ENCODE measurements around the gene POLR1E. TPM values are rescaled to one million over a fixed set of nuclear protein-coding genes. Genes with fewer than 3 reads are reported as not detected.

Gene POLR1E, protein sequence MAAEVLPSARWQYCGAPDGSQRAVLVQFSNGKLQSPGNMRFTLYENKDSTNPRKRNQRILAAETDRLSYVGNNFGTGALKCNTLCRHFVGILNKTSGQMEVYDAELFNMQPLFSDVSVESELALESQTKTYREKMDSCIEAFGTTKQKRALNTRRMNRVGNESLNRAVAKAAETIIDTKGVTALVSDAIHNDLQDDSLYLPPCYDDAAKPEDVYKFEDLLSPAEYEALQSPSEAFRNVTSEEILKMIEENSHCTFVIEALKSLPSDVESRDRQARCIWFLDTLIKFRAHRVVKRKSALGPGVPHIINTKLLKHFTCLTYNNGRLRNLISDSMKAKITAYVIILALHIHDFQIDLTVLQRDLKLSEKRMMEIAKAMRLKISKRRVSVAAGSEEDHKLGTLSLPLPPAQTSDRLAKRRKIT
- 10 to 100 TPM in 9 of 10 donors, 1 to 10 TPM in 1; 8.5 to 28.8 (median 20.4) TPM for total RNA-seq
- polyA plus RNA-seq: 10 to 100 TPM in 1 of 2 donors, 1 to 10 TPM in 1; 5.0 to 16.6 TPM
- long read RNA-seq, donor 1, transcript POLR1E-202 (12 exons, 1,868 nt): major isoform, 10 of 11 reads
- long read RNA-seq, donor 1, partial matches to known transcripts: 1 of 11 reads
- long read RNA-seq, donor 1, other reads (novel, unspliced or antisense): 0 of 11 reads
- long read RNA-seq, donor 2, transcript POLR1E-202 (12 exons, 1,868 nt): major isoform, 7 of 9 reads
- long read RNA-seq, donor 2, partial matches to known transcripts: 1 of 9 reads
- long read RNA-seq, donor 2, other reads (novel, unspliced or antisense): 1 of 9 reads
- long read RNA-seq, donor 3, transcript POLR1E-202 (12 exons, 1,868 nt): major isoform, 17 of 18 reads
- long read RNA-seq, donor 3, partial matches to known transcripts: 0 of 18 reads
- long read RNA-seq, donor 3, other reads (novel, unspliced or antisense): 1 of 18 reads

GRCh38 chr9:37485389-37486255 is at the start of gene POLR1E:
TSS of gene POLR1E (plus strand) at chr9:37485948. CDS start at chr9:37486048, 100 bp downstream.
- WGBS, 2 donors: 2 to 4% methylated on average over 56 of the region's 56 CpGs
- Histone ChIP-seq H3K36me3 (peaks cover 0 to 31% (median 9%) of the 10 kb centered on the region in 9 donors), H3K4me3 (peak within 1 kb of the TSS; percentile 56 to 87 (median 72)), H3K9me3 (no peaks in the 10 kb centered on the region), H3K27me3 (peaks cover 0 to 8% (median 3%) of the 10 kb centered on the region in 7 donors), H3K27ac (peak within 1 kb of the TSS; percentile 11 to 91 (median 82)), H3K4me1 (peaks cover 9 to 30% (median 28%) of the 10 kb centered on the region in 9 donors)
- DNase-seq: peak; percentile 93 to 94
- ATAC-seq: peak; percentile 97 to 98 (median 98)
- TF ChIP-seq, protein P1, sequence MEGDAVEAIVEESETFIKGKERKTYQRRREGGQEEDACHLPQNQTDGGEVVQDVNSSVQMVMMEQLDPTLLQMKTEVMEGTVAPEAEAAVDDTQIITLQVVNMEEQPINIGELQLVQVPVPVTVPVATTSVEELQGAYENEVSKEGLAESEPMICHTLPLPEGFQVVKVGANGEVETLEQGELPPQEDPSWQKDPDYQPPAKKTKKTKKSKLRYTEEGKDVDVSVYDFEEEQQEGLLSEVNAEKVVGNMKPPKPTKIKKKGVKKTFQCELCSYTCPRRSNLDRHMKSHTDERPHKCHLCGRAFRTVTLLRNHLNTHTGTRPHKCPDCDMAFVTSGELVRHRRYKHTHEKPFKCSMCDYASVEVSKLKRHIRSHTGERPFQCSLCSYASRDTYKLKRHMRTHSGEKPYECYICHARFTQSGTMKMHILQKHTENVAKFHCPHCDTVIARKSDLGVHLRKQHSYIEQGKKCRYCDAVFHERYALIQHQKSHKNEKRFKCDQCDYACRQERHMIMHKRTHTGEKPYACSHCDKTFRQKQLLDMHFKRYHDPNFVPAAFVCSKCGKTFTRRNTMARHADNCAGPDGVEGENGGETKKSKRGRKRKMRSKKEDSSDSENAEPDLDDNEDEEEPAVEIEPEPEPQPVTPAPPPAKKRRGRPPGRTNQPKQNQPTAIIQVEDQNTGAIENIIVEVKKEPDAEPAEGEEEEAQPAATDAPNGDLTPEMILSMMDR (IDR thresholded peaks at IDR 0.05): no peak
- intact Hi-C loops (cut with DNase I): loop anchor here in 4 of 10 donors (2.0 to 10.0 kb wide), 4 partner anchors 89 to 949 kb away; partner anchors contain the start of gene FBXO10 (in 4 of the 4)

DNA sequence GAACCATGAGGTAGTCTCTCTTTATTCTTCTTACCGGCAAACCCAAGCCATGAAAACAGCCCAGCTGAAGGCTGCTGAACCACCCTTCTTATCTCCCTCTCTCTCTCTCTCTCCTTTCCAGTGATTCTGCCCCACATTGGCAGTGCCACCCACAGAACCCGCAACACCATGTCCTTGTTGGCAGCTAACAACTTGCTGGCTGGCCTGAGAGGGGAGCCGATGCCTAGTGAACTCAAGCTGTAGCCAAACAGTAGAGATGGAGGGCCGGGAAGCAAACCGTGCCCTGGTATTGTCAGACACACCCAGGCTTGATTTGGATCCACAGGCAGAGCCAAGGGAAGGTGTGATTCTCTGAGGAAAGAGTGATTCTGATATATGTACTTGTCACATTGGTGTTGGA is 49.2 kb upstream of the POLR1E start:
- peaks cover 0 to 100% (median 61%) of the 10 kb centered on the region in 9 donors for H3K36me3 ChIP-seq
- peaks cover 3 to 55% (median 23%) of the 10 kb centered on the region in 9 donors for H3K4me1 ChIP-seq
- no peak overlapping the region for H3K4me3 ChIP-seq

DNA sequence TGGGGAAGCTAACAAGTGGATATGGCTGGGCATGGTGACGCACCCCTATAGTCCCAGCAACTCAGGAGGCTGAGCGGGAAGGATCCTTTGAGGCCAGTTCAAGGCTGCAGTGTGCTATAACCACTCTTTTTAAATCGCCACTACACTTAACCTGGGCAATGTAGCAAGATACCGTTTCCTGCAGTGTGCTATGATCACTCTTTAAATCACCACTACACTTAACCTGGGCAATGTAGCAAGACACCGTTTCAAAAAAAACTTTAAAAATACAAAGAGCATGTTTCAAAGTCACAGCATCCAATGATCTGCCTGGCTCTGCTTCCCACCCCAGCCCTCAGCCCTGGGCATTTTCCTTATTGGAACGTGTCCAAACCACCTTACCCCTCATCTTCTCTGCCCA is 48.7 kb upstream of the POLR1E start:
- DNase-seq: no peak
- peak in 1 of 8 donors; percentile 3 for ATAC-seq
- Histone ChIP-seq H3K4me3 (no peak overlapping the region), H3K27ac (peak overlapping the region in 3 of 10 donors; percentile 1 to 28 (median 26)), H3K36me3 (peaks cover 0 to 100% (median 66%) of the 10 kb centered on the region in 9 donors), H3K9me3 (no peaks in the 10 kb centered on the region), H3K4me1 (peaks cover 3 to 55% (median 23%) of the 10 kb centered on the region in 9 donors), H3K27me3 (no peaks in the 10 kb centered on the region)
- TF ChIP-seq, protein P1 (IDR thresholded peaks at IDR 0.05): no peak
- 94 to 95% methylated on average over 6 of the region's 6 CpGs for WGBS, 2 donors
- intact Hi-C loops (cut with DNase I): no loop called here

More for the DNA sequence above, 49.2 kb upstream of the POLR1E start:
- 52 to 69% methylated on average over 5 of the region's 5 CpGs for WGBS, 2 donors
- DNase-seq (peak in 1 of 2 donors; percentile 30), ATAC-seq (peak; percentile 32 to 84 (median 56))
- intact Hi-C loops (cut with DNase I): no loop called here
- Histone ChIP-seq H3K27me3 (no peaks in the 10 kb centered on the region), H3K27ac (peak overlapping the region in 4 of 10 donors; percentile 1 to 28 (median 26)), H3K9me3 (no peaks in the 10 kb centered on the region)
- TF ChIP-seq, protein P1 (IDR thresholded peaks at IDR 0.05): no peak

Data from heart right ventricle (tissue), 16 donors.